GM19351 (cell line): ENCODE results near the gene IGF2BP1.
"Not testable (repeated sequence)": the region's sequence is repeated elsewhere in the genome, so short reads cannot be mapped to it uniquely, and the experiment has no call there.

ENCODE experiments used
- ATAC-seq: cut with Tn5 transposase; IDR thresholded peaks from one replicate; pipeline ENCODE4 v1.9.1; 2021; ENCODE audit warnings: mild to moderate bottlenecking, moderate library complexity; ENCODE audit not compliant: unreplicated experiment

The IGF2BP1 gene

GRCh38 chr17:49089094-49089493 is 91.9 kb downstream of the IGF2BP1 start:
- ATAC-seq, result no peak

DNA sequence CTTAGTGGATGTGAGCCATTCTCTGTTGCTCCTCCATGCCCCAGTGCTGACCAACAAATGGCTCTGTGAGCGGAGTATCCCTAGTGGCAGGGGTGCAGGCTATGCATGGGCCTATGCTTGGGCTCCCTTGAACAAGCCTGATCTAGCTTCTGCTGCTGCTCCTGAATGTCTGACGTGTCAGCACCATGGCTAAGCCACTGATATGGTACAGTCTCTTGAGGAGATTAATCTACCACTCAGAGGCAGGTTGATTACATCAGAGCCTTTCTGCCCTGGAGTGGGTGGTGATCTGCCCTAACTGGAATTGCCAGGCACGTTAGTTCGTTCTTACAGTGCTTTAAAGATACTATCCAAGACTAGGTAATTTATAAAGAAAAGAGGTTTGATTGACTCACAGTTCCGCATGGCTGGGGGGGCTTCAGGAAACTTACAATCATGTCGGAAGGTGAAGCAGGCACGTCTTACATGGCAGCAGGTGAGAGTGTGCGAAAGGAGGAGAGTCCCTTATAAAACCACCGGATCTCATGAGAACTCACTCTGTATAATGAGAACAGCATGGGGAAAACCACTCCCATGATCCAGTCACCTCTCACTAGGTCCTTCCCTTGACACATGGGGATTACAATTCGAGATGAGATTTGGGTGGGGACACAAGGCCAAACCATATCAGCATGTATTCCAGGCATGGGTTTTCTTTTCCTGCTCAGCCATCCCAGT is 93.9 kb downstream of the IGF2BP1 start:
- no peak for ATAC-seq

DNA sequence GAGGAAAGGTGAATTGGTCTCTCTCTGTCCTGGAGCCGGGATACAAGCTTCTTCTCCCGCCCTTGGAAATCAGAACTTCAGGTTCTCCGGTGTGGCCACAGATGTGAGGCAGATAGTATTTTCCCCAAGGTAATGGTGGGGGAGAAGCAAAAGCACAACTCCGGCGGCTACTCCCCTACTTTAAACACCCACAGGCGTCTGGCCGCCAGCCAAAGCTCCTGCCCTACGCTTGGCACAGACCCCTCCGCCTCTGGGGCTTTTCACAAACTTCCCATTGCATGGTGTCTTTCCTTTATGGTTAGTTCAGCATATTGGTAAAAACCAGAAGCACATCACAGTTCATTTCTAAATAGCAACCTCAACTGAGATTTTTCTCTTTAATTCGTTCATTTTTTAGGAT is 95.9 kb downstream of the IGF2BP1 start:
- no peak for ATAC-seq

DNA sequence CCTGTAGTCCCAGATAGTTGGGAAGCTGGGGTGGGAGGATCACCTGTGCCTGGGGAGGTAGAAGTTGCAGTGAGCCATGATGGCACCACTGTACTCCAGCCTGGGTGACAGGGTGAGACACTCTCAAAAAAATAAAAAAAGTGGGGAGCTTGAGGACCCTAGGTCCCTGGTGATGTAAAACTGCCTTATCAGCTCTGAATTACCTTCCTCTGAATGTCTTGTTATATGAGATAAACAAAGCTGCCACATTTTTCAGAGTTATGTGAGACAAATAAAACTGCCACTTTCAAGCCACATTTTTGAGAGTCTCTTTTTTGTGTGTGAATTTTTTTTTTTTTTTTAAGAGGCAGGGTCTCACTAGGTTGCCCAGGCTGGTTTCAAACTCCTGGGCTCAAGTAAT is 103.4 kb downstream of the IGF2BP1 start:
- no peak for ATAC-seq

DNA sequence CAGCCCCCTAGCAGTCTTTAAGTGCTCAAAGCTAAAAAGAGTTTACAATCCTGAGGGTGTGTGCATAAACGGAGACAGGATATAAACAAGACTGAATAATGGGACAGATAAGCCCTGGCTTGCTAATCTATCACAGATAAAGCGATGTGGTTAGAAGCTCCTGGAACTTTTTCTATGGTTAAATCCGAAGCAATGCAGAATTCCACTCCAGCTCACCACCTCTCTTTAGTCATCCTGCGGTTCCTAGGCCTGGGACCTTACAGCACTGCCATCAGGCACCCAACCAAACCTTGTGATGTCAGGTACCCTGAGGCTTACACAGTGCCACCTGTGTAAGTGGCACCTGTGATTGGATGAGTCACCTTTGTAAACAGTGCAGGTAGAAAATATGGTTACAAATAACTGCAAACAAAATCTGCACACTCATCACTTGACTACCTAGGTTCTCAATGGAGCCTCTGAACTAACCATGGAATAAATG is 103.9 kb downstream of the IGF2BP1 start:
- no peak for ATAC-seq

DNA sequence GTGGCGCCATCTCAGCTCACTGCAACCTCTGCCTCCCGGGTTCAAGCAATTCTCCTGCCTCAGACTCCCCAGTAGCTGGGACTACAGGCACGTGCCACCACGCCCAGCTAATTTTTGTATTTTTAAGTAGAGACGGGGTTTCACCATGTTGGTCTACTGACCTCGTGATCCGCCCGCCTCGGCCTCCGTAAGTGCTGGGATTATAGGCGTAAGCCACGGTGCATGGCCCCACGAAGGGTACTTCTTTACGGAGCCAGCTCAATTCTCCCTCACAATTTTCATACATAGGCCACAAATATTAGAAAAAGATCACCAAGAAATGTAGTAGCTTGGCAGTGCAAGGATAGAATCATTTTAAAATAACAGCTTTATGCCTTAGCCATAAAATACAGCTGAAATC is 106.2 kb downstream of the IGF2BP1 start:
- not testable (repeated sequence) for ATAC-seq

DNA sequence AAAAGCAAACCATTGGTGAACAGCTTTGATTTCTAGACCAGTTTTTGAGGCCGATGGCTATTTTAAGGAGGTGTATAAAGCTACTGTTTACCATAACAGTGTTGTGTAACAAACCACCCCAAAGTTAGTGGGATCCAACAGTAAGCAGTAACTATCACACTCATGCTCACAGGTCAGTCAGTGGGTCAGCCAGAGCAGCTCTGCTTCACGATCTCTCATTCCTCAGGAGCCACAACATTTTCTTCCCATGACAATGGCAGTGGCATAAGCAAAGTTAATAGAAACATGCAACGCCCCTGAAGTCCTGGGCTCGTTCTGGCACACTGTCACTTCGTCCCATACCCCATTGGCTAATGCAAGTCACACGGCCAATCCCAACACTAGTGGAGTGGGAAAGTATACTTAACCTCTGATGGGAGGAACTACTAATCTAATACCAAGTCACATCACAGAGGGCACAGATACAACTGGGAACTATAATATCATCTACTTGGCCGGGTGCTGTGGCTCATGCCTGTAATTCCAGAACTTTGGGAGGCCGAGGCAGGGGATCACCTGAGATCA is 107.4 kb downstream of the IGF2BP1 start:
- ATAC-seq, result no peak
